ENCODE measurements around the gene PLAU.

The PLAU gene

GRCh38 chr10:73941300-73941699 is 30.4 kb downstream of the PLAU start:
- no peak for TF ChIP-seq CTCF (IDR thresholded peaks at IDR 0.05; ENCODE audit: control insufficient read depth, insufficient read depth, low read depth, low read length, missing control alignments)
- H3K4me3 ChIP-seq (ENCODE audit: control insufficient read depth, low read depth, low read length) = no peak overlapping the region
- DNase-seq (ENCODE audit: low read depth) = no peak

- no peak for DNase-seq (ENCODE audit: low read depth)
- no peak for TF ChIP-seq CTCF (IDR thresholded peaks at IDR 0.05; ENCODE audit: control insufficient read depth, insufficient read depth, low read depth, low read length, missing control alignments)
- no peak overlapping the region for H3K4me3 ChIP-seq (ENCODE audit: control insufficient read depth, low read depth, low read length)
Measured at GRCh38 chr10:73944356-73945100, 33.6 kb downstream of the PLAU start.

- DNase-seq (ENCODE audit: low read depth) = no peak
- no peak overlapping the region for H3K4me3 ChIP-seq (ENCODE audit: control insufficient read depth, low read depth, low read length)
- TF ChIP-seq CTCF (IDR thresholded peaks at IDR 0.05; ENCODE audit: control insufficient read depth, insufficient read depth, low read depth, low read length, missing control alignments) = no peak
Measured at GRCh38 chr10:73946253-73947145, 35.6 kb downstream of the PLAU start.

GRCh38 chr10:73948947-73949633 is 38.2 kb downstream of the PLAU start:
- no peak overlapping the region for H3K4me3 ChIP-seq (ENCODE audit: control insufficient read depth, low read depth, low read length)
- TF ChIP-seq CTCF (IDR thresholded peaks at IDR 0.05; ENCODE audit: control insufficient read depth, insufficient read depth, low read depth, low read length, missing control alignments) = no peak
- no peak for DNase-seq (ENCODE audit: low read depth)

GRCh38 chr10:73950155-73950948 is 39.4 kb downstream of the PLAU start:
- no peak overlapping the region for H3K4me3 ChIP-seq (ENCODE audit: control insufficient read depth, low read depth, low read length)
- no peak for TF ChIP-seq CTCF (IDR thresholded peaks at IDR 0.05; ENCODE audit: control insufficient read depth, insufficient read depth, low read depth, low read length, missing control alignments)
- no peak for DNase-seq (ENCODE audit: low read depth)

- peak; percentile 62 for DNase-seq (ENCODE audit: low read depth)
- TF ChIP-seq CTCF (IDR thresholded peaks at IDR 0.05; ENCODE audit: control insufficient read depth, insufficient read depth, low read depth, low read length, missing control alignments) = no peak
- H3K4me3 ChIP-seq (ENCODE audit: control insufficient read depth, low read depth, low read length) = no peak overlapping the region
Measured at GRCh38 chr10:73953665-73954064, 42.7 kb downstream of the PLAU start.

Measured in AG09309 (cell line).